ENCODE data around the gene CNIH3. TPM values are rescaled to one million over a fixed set of nuclear protein-coding genes. Genes with fewer than 3 reads are reported as not detected.

Gene CNIH3
- total RNA-seq, 4 donors from 2014 or later = 1.9 to 4.0 (median 3.4) TPM

DNA sequence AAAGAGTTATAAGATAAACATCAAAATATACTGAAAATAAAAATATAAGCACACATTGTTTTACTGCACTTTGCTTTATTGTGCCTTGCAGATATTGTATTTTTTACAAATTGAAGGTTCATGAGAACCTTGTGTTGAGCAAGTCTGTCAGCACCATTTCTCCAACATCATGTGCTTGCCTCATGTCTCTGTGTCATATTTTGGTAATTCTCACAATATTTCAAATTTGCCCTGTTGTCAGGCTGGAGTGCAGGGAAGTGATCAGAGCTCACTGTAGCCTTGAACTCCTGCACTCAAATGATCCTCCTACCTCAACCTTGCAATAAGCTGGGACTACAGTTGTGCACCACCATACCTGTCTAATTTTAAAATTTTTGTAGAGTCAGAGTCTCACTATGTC lies 21.3 kb upstream of the CNIH3 start:
- ATAC-seq (ENCODE audit: low FRiP score) = no peak
- no peak for DNase-seq (ENCODE audit: low spot score)
- TF ChIP-seq, protein P1, sequence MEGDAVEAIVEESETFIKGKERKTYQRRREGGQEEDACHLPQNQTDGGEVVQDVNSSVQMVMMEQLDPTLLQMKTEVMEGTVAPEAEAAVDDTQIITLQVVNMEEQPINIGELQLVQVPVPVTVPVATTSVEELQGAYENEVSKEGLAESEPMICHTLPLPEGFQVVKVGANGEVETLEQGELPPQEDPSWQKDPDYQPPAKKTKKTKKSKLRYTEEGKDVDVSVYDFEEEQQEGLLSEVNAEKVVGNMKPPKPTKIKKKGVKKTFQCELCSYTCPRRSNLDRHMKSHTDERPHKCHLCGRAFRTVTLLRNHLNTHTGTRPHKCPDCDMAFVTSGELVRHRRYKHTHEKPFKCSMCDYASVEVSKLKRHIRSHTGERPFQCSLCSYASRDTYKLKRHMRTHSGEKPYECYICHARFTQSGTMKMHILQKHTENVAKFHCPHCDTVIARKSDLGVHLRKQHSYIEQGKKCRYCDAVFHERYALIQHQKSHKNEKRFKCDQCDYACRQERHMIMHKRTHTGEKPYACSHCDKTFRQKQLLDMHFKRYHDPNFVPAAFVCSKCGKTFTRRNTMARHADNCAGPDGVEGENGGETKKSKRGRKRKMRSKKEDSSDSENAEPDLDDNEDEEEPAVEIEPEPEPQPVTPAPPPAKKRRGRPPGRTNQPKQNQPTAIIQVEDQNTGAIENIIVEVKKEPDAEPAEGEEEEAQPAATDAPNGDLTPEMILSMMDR (IDR thresholded peaks at IDR 0.05) = no peak

- no peak for ATAC-seq (ENCODE audit: low FRiP score)
- no peak for DNase-seq (ENCODE audit: low spot score)
- TF ChIP-seq, protein P1 (IDR thresholded peaks at IDR 0.05) = no peak
Observed at GRCh38 chr1:224605482-224606181, 10.5 kb upstream of the CNIH3 start.

DNA sequence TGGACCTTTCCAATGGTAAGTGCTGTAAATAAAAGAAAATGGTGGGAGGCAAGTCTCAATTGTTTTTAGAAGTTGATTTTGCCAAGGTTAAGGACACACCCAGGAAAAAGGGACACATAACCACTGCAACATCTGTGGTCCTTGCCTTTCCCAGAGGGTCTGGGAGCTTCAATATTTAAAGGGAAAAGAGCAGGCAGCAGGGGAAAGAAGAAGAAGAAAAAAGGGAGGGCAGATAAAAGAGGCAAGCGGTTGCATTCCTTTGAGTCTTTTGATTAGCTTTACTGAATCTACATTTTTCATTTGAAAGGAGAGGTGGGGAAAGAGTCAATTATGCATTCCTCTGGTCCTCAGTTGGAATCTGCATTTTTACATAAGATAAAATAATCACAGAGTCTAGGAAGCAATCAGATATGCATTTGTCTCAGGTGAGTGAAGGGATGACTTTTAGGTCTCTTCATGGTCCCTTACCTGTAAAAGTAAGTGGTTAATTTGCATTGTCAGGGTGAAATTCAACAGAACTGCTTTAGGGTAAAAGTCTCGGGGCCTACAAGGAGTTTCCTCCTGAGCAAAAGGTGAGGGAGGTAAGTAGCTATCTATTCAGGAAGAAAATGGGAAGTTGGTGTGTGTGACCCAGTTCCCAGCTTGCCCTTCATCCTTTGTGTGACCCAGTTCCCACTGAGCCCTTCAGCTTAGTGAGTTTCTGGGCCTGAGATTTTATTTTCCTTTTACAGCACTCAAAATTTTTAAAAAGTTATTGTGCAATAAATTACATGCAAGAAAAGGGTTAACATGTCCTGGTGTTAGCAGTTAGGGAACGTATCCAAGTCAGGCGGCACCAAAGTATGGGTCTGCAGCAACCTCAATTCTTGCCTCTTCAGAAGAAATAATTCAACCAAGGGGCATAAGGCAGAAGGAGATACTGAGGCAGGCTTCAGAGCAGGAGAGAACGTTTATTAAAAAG lies 8.6 kb upstream of the CNIH3 start:
- DNase-seq (ENCODE audit: low spot score) (no peak), ATAC-seq (ENCODE audit: low FRiP score) (no peak)
- TF ChIP-seq, protein P1 (IDR thresholded peaks at IDR 0.05) = no peak

- DNase-seq (ENCODE audit: low spot score) = no peak
- TF ChIP-seq, protein P1 (IDR thresholded peaks at IDR 0.05) = no peak
- ATAC-seq (ENCODE audit: low FRiP score) = no peak
Observed at GRCh38 chr1:224609333-224609732, 6.8 kb upstream of the CNIH3 start.

GRCh38 chr1:224612246-224612645 lies 3.9 kb upstream of the CNIH3 start:
- TF ChIP-seq, protein P1 (IDR thresholded peaks at IDR 0.05) = no peak
- no peak for ATAC-seq (ENCODE audit: low FRiP score)
- DNase-seq (ENCODE audit: low spot score) = no peak

DNA sequence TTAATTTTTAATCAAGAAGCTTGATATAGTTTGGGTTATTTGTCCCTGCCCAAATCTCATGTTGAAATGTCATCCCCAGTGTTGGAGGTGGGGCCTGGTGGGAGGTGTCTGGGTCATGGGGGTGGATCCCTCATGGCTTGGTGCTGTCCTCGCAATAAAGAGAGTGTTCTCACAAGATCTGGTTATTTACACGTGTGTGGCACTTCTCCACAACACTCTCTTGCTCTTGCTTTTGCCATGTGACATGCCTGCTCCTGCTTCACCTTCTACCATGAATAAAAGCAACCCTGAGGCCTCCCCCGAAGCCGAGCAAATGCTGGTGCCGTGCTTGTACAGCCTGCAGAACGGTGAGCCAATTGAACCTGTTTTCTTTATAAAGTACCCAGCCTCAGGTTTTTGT lies 2.6 kb upstream of the CNIH3 start:
- ATAC-seq (ENCODE audit: low FRiP score) (no peak), DNase-seq (ENCODE audit: low spot score) (no peak)
- TF ChIP-seq, protein P1 (IDR thresholded peaks at IDR 0.05) = no peak

Measured in omental fat pad (tissue), 4 donors.